AG04450 (cell line): ENCODE results near the gene ABLIM2. TPM values are rescaled to one million over a fixed set of nuclear protein-coding genes. Genes with fewer than 3 reads are reported as not detected.

Experiments used
- CTCF ChIA-PET: fragments of 300-600, 350-600 bp; formaldehyde crosslinking; extraction: SDS; loops from one replicate; lab custom pipeline; 2022; ENCODE audit warnings: antibody characterized with exemption, inconsistent platforms; lab: Charles Lee
- POLR2A ChIA-PET: fragments of 350-600 bp; formaldehyde crosslinking; extraction: SDS; loops from one replicate; lab custom pipeline; 2021; ENCODE audit warnings: antibody characterized with exemption, inconsistent platforms; lab: Yijun Ruan, JAX
- DNase-seq: peaks from one replicate; pipeline ENCODE4 v3.0.0-alpha.2; 2011; ENCODE audit warnings: low read depth, low spot score
- H3K27ac ChIP-seq: one replicate; pipeline ENCODE4 v1.5.1; 2012; ENCODE audit warnings: low read depth, low read length, control low read depth
- H3K27me3 ChIP-seq: one replicate; pipeline ENCODE4 v1.6.0; 2012; ENCODE audit warnings: low read length; ENCODE audit not compliant: control insufficient read depth, insufficient read depth
- H3K4me3 ChIP-seq: 2 replicates; pipeline ENCODE4 v1.5.1; 2011; ENCODE audit warnings: mild to moderate bottlenecking, low read depth, low read length, control low read depth
- H3K9me3 ChIP-seq: 2 replicates; pipeline ENCODE4 v1.5.1; 2012; ENCODE audit warnings: low read length; ENCODE audit not compliant: control insufficient read depth, insufficient read depth
- CTCF ChIP-seq: IDR thresholded peaks from 2 replicates; pipeline ENCODE4 v1.5.1; 2011; ENCODE audit warnings: low read depth, low read length, control low read depth, inconsistent platforms
- polyA plus RNA-seq: library from polyadenylated mRNA; depleted of rRNA; stranded (reverse); fragments of >200 nt; gene quantifications from 2 replicates; pipeline ENCODE4 v1.2.3, GENCODE V29; 2011

ABLIM2 gene
- polyA plus RNA-seq, 1 experiment: not detected

- POLR2A ChIA-PET: no interaction called here
- CTCF ChIA-PET: no interaction called here
- DNase-seq: no peak
These were observed 76.7 kb downstream of the ABLIM2 start for GRCh38 chr4:8081621-8082516.

GRCh38 chr4:8081171-8081570 lies 77.4 kb downstream of the ABLIM2 start:
- POLR2A ChIA-PET: no interaction called here
- no peak for DNase-seq
- Histone ChIP-seq H3K27ac (no peak overlapping the region), H3K9me3 (no peaks in the 10 kb centered on the region), H3K27me3 (peaks cover 51% of the 10 kb centered on the region), H3K4me3 (no peak overlapping the region)
- CTCF ChIA-PET: no interaction called here
- no peak for TF ChIP-seq CTCF

More at GRCh38 chr4:8081621-8082516, 76.7 kb downstream of the ABLIM2 start:
- Histone ChIP-seq H3K9me3 (no peaks in the 10 kb centered on the region), H3K4me3 (no peak overlapping the region), H3K27me3 (peaks cover 52% of the 10 kb centered on the region), H3K27ac (no peak overlapping the region)
- TF ChIP-seq CTCF: no peak

- Histone ChIP-seq H3K27ac (no peak overlapping the region), H3K27me3 (peaks cover 51% of the 10 kb centered on the region), H3K4me3 (no peak overlapping the region), H3K9me3 (no peaks in the 10 kb centered on the region)
- DNase-seq: no peak
- ChIA-PET POLR2A (no interaction called here), CTCF (no interaction called here)
- TF ChIP-seq CTCF: no peak
These were observed 77.9 kb downstream of the ABLIM2 start for GRCh38 chr4:8080754-8081065.

GRCh38 chr4:8079916-8080753 lies 78.5 kb downstream of the ABLIM2 start:
- ChIA-PET CTCF (no interaction called here), POLR2A (no interaction called here)
- no peak overlapping the region for H3K27ac ChIP-seq
- no peak overlapping the region for H3K4me3 ChIP-seq
- H3K9me3 ChIP-seq: no peaks in the 10 kb centered on the region
- TF ChIP-seq CTCF: no peak
- H3K27me3 ChIP-seq: peaks cover 56% of the 10 kb centered on the region
- no peak for DNase-seq
